Neural progenitor cell (in vitro differentiated cells): ENCODE data around the gene PPM1H.

Experiments used
- CTCF ChIP-seq: fragments of 200-600 bp; sonication (generic); IDR thresholded peaks from 2 replicates; pipeline ENCODE4 v1.5.1; 2017; ENCODE audit warnings: antibody characterized with exemption, mild to moderate bottlenecking
- EZH2 ChIP-seq: fragments of 200-600 bp; sonication (generic); IDR thresholded peaks from 2 replicates; pipeline ENCODE4 v1.6.1; 2017; ENCODE audit warnings: antibody characterized with exemption, mild to moderate bottlenecking, moderate library complexity
- EZH2phosphoT487 ChIP-seq: fragments of 200-600 bp; sonication (generic); IDR thresholded peaks from 2 replicates; pipeline ENCODE4 v1.6.1; 2017; ENCODE audit warnings: antibody characterized with exemption

GRCh38 chr12:62695696-62696095 is 239.3 kb downstream of the PPM1H start:
- TF ChIP-seq CTCF: no peak
- no peak for TF ChIP-seq EZH2phosphoT487
- TF ChIP-seq EZH2: no peak
